ENCODE data around the gene DPP3. TPM values are rescaled to one million over a fixed set of nuclear protein-coding genes. Genes with fewer than 3 reads are reported as not detected.

DPP3 gene
- total RNA-seq, 1 experiment from 2014 or later: 86.7 TPM

DNA sequence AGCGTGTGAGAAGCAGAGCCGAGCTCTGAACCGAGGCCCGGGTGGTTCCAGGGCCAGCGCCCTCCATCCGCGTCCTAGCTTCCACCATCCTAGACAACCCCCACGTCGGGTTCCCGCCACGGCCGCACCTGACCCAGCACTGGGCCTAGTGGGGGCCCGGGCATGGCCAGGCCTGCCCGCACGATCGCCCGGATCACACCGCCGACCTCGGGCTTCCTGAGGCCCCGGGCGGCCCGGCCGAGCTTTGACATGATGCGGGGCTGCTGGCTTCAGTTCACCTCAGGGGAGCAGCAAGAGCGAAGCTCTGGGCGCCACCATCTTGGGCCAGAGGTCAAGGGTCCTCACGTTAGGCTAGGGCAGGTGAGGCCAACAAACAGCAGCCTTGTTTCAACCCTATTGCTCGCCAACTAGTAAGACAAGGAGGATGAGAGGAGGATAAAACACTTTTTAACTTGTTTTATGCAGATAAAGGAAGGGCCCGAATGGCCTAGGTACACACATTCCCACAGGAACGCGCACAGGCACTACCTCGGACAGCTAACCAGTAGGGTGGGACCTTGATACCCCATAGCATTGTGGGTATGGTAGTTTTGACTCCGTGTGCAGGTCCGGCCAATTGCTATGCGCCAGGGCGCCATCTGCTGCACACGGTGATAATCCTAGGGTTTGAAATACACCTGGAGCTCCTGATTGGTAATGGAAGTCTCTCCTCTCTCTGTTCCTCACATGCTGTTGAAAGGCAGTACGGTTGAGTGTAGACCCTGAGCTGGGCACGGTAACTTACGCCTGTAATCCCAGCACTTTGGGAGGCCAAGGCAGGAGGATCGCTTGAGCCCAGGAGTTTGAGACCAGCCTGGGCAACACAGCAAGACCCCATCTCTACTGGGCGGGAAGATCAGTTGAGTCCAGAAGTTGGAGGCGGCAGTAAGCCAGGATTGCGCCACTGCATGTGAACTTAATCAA, 41.4 kb upstream of the DPP3 start, which contains the start of gene MRPL11 (continued):
- no peak for TF ChIP-seq FOXP4 (CRISPR knock-in tag; IDR thresholded peaks at IDR 0.05)
- TF ChIP-seq, protein P1, sequence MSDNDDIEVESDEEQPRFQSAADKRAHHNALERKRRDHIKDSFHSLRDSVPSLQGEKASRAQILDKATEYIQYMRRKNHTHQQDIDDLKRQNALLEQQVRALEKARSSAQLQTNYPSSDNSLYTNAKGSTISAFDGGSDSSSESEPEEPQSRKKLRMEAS (CRISPR knock-in tag; IDR thresholded peaks at IDR 0.05): no peak; the same call in 1 of the 2 replicates
- TF ChIP-seq NR3C1 (CRISPR knock-in tag; conservative IDR thresholded peaks at IDR 0.05; ENCODE audit: low read depth): no peak
- TF ChIP-seq ZNF396 (CRISPR knock-in tag; IDR thresholded peaks at IDR 0.05; ENCODE audit: borderline replicate concordance): no peak
- TF ChIP-seq OVOL2 (CRISPR knock-in tag; IDR thresholded peaks at IDR 0.05; ENCODE audit: borderline replicate concordance): no peak
- TF ChIP-seq GTF2I (CRISPR knock-in tag; conservative IDR thresholded peaks at IDR 0.05): peak; percentile 97
- TF ChIP-seq KAT7 (CRISPR knock-in tag; IDR thresholded peaks at IDR 0.05; ENCODE audit: borderline replicate concordance): no peak; the same call in 1 of the 2 replicates
- TF ChIP-seq, protein P2, sequence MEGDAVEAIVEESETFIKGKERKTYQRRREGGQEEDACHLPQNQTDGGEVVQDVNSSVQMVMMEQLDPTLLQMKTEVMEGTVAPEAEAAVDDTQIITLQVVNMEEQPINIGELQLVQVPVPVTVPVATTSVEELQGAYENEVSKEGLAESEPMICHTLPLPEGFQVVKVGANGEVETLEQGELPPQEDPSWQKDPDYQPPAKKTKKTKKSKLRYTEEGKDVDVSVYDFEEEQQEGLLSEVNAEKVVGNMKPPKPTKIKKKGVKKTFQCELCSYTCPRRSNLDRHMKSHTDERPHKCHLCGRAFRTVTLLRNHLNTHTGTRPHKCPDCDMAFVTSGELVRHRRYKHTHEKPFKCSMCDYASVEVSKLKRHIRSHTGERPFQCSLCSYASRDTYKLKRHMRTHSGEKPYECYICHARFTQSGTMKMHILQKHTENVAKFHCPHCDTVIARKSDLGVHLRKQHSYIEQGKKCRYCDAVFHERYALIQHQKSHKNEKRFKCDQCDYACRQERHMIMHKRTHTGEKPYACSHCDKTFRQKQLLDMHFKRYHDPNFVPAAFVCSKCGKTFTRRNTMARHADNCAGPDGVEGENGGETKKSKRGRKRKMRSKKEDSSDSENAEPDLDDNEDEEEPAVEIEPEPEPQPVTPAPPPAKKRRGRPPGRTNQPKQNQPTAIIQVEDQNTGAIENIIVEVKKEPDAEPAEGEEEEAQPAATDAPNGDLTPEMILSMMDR (IDR thresholded peaks at IDR 0.05): no peak; the same call in 1 of the 2 replicates
- TF ChIP-seq GABPB1 (CRISPR knock-in tag; IDR thresholded peaks at IDR 0.05): peak; percentile 28; the same call in 1 of the 2 replicates
- TF ChIP-seq TP53 (CRISPR knock-in tag; IDR thresholded peaks at IDR 0.05): no peak
- TF ChIP-seq ZNF317 (CRISPR knock-in tag; IDR thresholded peaks at IDR 0.05; ENCODE audit: borderline replicate concordance, low read depth): no peak
- TF ChIP-seq, protein P3, sequence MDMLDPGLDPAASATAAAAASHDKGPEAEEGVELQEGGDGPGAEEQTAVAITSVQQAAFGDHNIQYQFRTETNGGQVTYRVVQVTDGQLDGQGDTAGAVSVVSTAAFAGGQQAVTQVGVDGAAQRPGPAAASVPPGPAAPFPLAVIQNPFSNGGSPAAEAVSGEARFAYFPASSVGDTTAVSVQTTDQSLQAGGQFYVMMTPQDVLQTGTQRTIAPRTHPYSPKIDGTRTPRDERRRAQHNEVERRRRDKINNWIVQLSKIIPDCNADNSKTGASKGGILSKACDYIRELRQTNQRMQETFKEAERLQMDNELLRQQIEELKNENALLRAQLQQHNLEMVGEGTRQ (CRISPR knock-in tag; IDR thresholded peaks at IDR 0.05): no peak
- TF ChIP-seq ZNF121 (CRISPR knock-in tag; IDR thresholded peaks at IDR 0.05): peak; percentile 100
- TF ChIP-seq SMAD3 (CRISPR knock-in tag; IDR thresholded peaks at IDR 0.05; ENCODE audit: borderline replicate concordance): no peak
- no peak for TF ChIP-seq E2F1 (CRISPR knock-in tag; IDR thresholded peaks at IDR 0.05)
- TF ChIP-seq JUN (CRISPR knock-in tag; IDR thresholded peaks at IDR 0.05): no peak
- TF ChIP-seq TEAD4 (CRISPR knock-in tag; IDR thresholded peaks at IDR 0.05): 0 out of 2 replicates have a peak, but pooled peaks have one; percentile 24
- TF ChIP-seq ZNF423 (CRISPR knock-in tag; IDR thresholded peaks at IDR 0.05): no peak
- TF ChIP-seq CREB1 (CRISPR knock-in tag; IDR thresholded peaks at IDR 0.05): no peak
- TF ChIP-seq AR (CRISPR knock-in tag; IDR thresholded peaks at IDR 0.05): 0 out of 2 replicates have a peak, but pooled peaks have one; percentile 60
- peak; percentile 38; the same call in 1 of the 2 replicates for TF ChIP-seq HMGXB4 (CRISPR knock-in tag; IDR thresholded peaks at IDR 0.05)
- TF ChIP-seq NR1H2 (CRISPR knock-in tag; IDR thresholded peaks at IDR 0.05): no peak

All from WTC11 (cell line).